Measurements from ENCODE around the gene FHL1.
A peak's percentile ranks its signal among the peaks of the same experiment; 100 is the strongest.

Gene FHL1

DNA sequence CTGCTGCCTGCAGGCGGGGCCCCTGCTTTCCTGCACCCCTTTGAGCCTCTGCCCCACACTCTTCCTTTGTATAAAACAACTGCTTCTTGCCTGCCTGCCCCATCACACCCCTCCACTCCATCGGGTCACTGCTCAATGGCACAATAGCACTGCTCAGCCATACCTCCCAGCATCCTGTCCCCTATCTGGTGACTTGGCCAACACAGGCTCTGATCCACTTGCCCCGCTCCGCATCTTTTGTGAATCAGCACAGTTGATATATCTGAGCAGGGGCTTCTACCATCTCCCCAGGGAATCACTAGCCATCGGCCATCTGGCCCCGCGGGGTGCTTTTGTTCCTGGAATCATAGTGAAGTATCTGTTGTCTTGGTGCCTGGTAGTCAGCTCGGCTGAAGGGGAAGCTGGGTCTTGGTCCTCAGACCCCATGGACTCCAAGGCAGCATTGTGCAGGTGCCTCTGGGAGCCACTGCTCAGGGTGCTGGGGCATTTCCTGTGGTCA, 58.6 kb downstream of the FHL1 start:
- Mint-ChIP-seq H3K9me3 (no peaks in the 10 kb centered on the region), H3K27ac (peak overlapping the region; percentile 21), H3K36me3 (peaks cover 6% of the 10 kb centered on the region), H3K4me1 (peaks cover 13% of the 10 kb centered on the region), H3K4me3 (no peak overlapping the region)
- ATAC-seq (no peak), DNase-seq (ENCODE audit: low spot score in 2 of 2) (no peak)

DNA sequence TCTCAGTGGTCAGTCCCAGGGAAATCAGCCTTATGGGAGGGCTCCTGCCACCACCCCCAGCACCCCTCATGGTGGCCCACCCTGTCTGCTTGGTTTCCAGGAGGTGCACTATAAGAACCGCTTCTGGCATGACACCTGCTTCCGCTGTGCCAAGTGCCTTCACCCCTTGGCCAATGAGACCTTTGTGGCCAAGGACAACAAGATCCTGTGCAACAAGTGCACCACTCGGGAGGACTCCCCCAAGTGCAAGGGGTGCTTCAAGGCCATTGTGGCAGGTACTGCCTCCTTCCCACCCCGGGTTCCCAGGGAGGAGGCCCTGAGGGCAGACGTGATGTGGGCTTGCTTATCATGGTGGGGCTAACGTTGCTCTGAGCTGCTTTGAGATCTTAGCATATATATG, 59.6 kb downstream of the FHL1 start:
- Mint-ChIP-seq H3K36me3 (peaks cover 6% of the 10 kb centered on the region), H3K9me3 (no peaks in the 10 kb centered on the region), H3K27ac (no peak overlapping the region), H3K4me3 (no peak overlapping the region), H3K4me1 (peaks cover 13% of the 10 kb centered on the region)
- DNase-seq (ENCODE audit: low spot score in 2 of 2) (no peak), ATAC-seq (no peak)

DNA sequence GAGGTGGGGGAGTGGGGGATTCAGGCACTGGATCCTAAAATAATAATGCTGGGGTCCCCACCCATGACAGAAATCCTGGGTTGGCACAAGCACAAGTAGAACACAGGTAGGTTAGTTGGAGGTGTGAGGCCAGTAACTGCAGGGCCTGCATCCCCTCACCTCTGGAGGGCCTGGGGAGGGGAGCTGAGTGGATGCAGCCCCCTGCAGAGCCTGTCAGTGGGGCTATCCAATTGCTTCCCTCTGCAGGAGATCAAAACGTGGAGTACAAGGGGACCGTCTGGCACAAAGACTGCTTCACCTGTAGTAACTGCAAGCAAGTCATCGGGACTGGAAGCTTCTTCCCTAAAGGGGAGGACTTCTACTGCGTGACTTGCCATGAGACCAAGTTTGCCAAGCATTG, 60.2 kb downstream of the FHL1 start:
- DNase-seq (ENCODE audit: low spot score in 2 of 2) (no peak), ATAC-seq (no peak)
- H3K4me3 Mint-ChIP-seq = no peak overlapping the region
- no peak overlapping the region for H3K27ac Mint-ChIP-seq
- peaks cover 13% of the 10 kb centered on the region for H3K4me1 Mint-ChIP-seq
- no peaks in the 10 kb centered on the region for H3K9me3 Mint-ChIP-seq
- H3K36me3 Mint-ChIP-seq = peaks cover 6% of the 10 kb centered on the region

DNA sequence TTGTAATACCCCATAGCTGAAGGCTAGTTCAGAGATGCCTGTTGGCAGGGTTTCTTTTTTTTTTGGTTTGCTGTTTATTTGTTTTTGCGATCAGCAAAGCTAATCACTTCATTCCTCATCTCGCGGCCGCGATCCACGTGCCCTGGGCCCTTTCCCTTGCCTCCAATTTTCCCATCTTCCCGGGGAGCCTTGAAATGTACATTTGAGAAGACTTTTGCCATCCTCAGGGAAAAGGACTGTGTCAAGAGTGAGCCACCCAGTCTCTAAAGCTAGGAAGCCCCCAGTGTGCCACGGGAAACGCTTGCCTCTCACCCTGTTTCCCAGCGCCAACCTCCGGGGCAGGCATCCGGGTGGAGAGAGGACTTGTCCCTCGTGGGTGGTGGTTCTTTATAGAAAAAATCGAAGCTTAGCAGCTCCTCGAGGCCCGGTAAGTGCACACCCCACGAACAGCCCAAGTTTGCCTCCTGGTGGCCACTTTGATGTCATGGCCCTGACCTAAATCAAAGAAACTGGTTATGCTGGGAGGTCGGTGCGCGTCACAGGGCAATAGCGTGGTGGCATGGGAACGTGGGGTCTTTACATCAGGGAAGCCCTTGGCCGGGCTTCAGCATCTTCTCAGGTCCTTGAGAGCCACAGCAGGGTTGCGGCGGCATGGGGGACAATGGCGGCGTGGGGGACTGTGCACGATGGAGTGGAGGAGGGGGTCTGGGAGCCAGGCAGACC, 61.8 kb downstream of the FHL1 start:
- Mint-ChIP-seq H3K9me3 (no peaks in the 10 kb centered on the region), H3K27ac (no peak overlapping the region), H3K36me3 (peaks cover 6% of the 10 kb centered on the region), H3K4me1 (peaks cover 9% of the 10 kb centered on the region), H3K4me3 (no peak overlapping the region)
- ATAC-seq (peak; percentile 37), DNase-seq (ENCODE audit: low spot score in 2 of 2) (no peak)

DNA sequence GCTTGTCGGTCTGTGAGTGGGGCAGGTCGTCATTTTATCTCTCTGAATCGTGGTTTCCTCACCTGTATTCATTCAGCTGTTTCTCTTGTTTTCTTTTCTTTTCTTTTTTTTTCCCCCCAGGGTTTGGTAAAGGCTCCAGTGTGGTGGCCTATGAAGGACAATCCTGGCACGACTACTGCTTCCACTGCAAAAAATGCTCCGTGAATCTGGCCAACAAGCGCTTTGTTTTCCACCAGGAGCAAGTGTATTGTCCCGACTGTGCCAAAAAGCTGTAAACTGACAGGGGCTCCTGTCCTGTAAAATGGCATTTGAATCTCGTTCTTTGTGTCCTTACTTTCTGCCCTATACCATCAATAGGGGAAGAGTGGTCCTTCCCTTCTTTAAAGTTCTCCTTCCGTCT, 62.4 kb downstream of the FHL1 start:
- no peak for DNase-seq (ENCODE audit: low spot score in 2 of 2)
- ATAC-seq = no peak

DNA sequence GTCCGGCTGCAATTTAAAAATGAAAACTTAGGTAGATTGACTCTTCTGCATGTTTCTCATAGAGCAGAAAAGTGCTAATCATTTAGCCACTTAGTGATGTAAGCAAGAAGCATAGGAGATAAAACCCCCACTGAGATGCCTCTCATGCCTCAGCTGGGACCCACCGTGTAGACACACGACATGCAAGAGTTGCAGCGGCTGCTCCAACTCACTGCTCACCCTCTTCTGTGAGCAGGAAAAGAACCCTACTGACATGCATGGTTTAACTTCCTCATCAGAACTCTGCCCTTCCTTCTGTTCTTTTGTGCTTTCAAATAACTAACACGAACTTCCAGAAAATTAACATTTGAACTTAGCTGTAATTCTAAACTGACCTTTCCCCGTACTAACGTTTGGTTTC, 62.9 kb downstream of the FHL1 start:
- no peaks in the 10 kb centered on the region for H3K4me1 Mint-ChIP-seq
- peaks cover 6% of the 10 kb centered on the region for H3K36me3 Mint-ChIP-seq

More for the DNA sequence above, 62.4 kb downstream of the FHL1 start:
- Mint-ChIP-seq H3K4me1 (peaks cover 4% of the 10 kb centered on the region), H3K4me3 (no peak overlapping the region), H3K9me3 (no peaks in the 10 kb centered on the region), H3K36me3 (peaks cover 6% of the 10 kb centered on the region), H3K27ac (no peak overlapping the region)

DNA sequence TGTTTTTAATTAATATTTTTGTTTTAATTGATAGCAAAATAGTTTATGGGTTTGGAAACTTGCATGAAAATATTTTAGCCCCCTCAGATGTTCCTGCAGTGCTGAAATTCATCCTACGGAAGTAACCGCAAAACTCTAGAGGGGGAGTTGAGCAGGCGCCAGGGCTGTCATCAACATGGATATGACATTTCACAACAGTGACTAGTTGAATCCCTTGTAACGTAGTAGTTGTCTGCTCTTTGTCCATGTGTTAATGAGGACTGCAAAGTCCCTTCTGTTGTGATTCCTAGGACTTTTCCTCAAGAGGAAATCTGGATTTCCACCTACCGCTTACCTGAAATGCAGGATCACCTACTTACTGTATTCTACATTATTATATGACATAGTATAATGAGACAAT, 63.5 kb downstream of the FHL1 start:
- Mint-ChIP-seq H3K4me3 (no peak overlapping the region), H3K27ac (no peak overlapping the region)

More for the DNA sequence above, 62.9 kb downstream of the FHL1 start:
- ATAC-seq (no peak), DNase-seq (ENCODE audit: low spot score in 2 of 2) (no peak)
- Mint-ChIP-seq H3K9me3 (no peaks in the 10 kb centered on the region), H3K27ac (no peak overlapping the region), H3K4me3 (no peak overlapping the region)

DNA sequence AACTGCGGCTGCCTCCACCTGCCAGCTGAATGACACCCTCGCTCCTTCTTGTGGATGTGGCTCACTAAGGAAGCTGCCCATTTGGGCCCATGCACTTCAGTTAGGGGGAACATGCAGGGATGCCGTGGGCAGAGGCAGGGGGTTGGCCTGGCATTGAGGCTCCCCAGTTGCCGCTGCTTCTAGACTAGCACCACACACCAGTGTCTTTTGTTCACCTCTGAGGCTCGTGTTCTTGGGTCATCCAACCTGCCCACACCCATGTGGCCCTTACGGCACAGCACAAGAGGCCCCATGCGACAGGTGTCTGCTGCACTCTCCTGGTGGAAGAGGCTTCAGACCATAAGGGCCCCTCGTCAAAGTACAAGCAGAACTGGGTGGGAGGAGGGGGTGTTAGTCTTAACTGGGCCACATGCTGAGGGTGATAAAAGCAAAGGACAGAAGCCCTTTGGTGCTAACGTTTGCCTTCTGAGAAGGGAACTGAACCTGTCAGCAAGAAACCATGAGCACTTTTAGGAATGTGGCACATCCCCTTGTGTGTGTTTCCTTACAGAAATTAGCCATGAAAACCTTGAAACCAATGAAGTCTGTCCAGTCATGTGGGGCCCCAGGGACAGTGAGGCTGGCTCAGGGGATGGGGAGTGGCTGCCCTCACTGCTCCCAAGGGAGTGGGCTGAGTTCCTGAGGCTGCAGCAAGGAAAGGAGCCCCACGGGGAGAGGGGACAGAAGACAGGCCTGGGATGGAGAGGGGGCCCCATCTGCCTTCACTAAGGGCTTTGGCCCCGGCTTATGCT, 64.6 kb downstream of the FHL1 start:
- DNase-seq (ENCODE audit: low spot score in 2 of 2) (no peak), ATAC-seq (no peak)
- H3K27ac Mint-ChIP-seq = no peak overlapping the region
- H3K9me3 Mint-ChIP-seq = no peaks in the 10 kb centered on the region
- H3K36me3 Mint-ChIP-seq = peaks cover 16% of the 10 kb centered on the region
- no peaks in the 10 kb centered on the region for H3K4me1 Mint-ChIP-seq
- no peak overlapping the region for H3K4me3 Mint-ChIP-seq

More for the DNA sequence above, 63.5 kb downstream of the FHL1 start:
- Mint-ChIP-seq H3K4me1 (no peaks in the 10 kb centered on the region), H3K9me3 (no peaks in the 10 kb centered on the region), H3K36me3 (peaks cover 10% of the 10 kb centered on the region)
- ATAC-seq (no peak), DNase-seq (ENCODE audit: low spot score in 2 of 2) (no peak)

DNA sequence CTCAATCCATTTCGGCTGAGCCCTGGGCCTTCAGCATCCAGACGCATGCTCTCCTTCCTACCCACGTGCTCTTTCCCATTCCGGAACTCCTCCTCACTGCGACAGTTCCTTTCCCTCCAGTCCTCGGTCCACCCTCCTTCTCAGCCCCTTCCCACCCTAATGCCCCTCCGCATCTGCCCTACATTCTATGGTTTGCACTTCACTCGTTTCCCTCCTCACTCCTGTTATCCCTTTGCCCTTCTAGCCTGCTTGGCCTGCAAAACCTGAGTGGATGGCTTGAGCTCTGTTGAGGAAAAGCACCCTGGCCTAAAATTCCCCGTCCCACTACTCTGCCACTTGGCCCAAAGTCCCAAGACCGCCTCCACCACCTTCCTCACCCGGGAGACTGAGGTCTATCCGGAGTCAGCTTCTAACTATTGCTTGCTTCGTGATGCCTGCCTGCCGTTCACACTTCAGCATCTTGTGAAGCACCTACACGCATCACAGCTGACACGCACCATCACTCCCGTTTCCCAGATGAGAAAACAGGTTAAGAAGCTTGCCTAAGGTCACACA, 65.3 kb downstream of the FHL1 start:
- Mint-ChIP-seq H3K4me3 (no peak overlapping the region), H3K4me1 (no peaks in the 10 kb centered on the region), H3K27ac (no peak overlapping the region), H3K9me3 (no peaks in the 10 kb centered on the region), H3K36me3 (peaks cover 18% of the 10 kb centered on the region)
- DNase-seq (ENCODE audit: low spot score in 2 of 2) = no peak
- no peak for ATAC-seq

DNA sequence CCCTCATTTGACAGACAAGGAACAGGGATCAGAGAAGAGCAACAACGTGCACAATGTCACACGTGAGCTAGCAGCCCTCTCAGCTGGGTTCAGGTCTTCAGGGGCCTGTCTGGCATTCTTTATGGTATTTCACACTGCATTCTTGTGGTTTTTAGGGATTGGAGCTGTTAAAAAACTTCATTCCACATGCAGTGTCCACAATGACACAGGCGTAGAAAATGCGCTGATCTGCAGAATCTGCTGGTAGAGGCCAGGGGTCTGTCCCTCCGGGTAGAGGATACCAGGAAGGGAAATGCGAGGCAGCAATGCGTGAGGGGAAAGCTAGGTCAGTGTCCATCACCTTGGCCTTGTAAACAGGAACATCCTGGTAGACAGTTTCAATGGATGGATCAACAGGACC, 67.2 kb downstream of the FHL1 start:
- Mint-ChIP-seq H3K36me3 (peaks cover 33% of the 10 kb centered on the region), H3K27ac (no peak overlapping the region), H3K4me3 (no peak overlapping the region), H3K4me1 (no peaks in the 10 kb centered on the region), H3K9me3 (no peaks in the 10 kb centered on the region)
- DNase-seq (ENCODE audit: low spot score in 2 of 2) (no peak), ATAC-seq (no peak)

DNA sequence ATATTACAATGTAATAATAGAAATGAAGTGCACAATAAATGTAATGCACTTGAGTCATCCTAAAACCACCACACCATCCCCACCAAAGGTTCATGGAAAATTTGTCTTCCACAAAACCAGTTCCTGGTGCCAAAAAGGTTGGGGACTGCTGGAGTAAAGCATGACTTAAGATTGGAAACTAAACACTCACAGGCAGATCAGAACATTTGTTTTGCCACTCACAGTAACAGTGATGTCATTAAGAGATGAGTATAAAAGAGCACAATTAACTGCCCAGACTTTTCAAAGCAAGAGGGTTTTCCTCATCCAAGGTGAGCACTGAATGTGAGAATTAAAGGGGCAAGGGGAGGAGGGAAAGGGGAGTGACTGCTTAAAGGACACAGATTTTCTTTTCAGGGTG, 68.2 kb downstream of the FHL1 start:
- no peaks in the 10 kb centered on the region for H3K4me1 Mint-ChIP-seq
- H3K9me3 Mint-ChIP-seq = no peaks in the 10 kb centered on the region
- ATAC-seq (no peak), DNase-seq (ENCODE audit: low spot score in 2 of 2) (no peak)
- H3K27ac Mint-ChIP-seq = no peak overlapping the region
- H3K36me3 Mint-ChIP-seq = peaks cover 42% of the 10 kb centered on the region
- H3K4me3 Mint-ChIP-seq = no peak overlapping the region

DNA sequence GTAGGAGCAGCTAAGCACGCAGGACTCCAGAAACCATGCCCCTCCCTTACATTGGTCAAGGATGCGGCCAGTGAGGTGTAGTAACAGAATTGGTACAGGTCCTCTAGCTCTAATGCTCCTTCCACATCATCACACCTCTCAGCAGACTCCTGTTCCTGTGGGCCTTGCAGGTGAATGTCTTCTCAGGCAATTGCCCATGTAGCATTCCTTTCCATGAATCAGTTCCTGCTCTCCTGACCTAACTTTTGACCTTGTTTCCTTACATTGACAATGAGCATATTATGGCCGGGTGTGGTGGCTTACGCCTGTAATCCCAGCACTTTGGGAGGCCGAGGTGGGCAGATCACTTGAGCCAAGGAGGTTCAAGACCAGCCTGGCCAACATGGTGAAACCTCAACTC, 72.6 kb downstream of the FHL1 start:
- Mint-ChIP-seq H3K9me3 (no peaks in the 10 kb centered on the region), H3K27ac (no peak overlapping the region), H3K4me3 (no peak overlapping the region), H3K36me3 (peaks cover 81% of the 10 kb centered on the region), H3K4me1 (no peaks in the 10 kb centered on the region)
- ATAC-seq = no peak
- DNase-seq (ENCODE audit: low spot score in 2 of 2) = no peak

DNA sequence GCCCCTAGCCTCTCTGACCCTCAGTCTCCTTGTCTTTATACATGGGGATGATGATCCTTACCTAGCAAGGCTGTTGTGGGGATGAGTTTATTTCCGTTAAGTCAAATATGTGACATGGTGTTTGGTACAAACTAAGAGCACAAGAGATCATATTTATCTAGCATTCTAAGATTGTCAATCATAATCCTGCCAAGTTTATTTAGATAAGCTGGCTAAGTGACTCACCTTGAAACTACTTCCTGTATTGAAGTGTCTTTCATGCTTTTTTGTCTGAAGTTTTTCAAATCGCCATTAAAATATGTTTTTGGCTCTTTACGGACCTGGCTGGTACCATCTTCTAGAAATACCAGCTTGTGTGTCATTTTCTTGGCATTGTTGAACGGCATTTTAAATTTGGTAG, 73.2 kb downstream of the FHL1 start:
- Mint-ChIP-seq H3K4me1 (no peaks in the 10 kb centered on the region), H3K36me3 (peaks cover 86% of the 10 kb centered on the region), H3K4me3 (no peak overlapping the region), H3K27ac (no peak overlapping the region), H3K9me3 (no peaks in the 10 kb centered on the region)
- ATAC-seq (no peak), DNase-seq (ENCODE audit: low spot score in 2 of 2) (no peak)

DNA sequence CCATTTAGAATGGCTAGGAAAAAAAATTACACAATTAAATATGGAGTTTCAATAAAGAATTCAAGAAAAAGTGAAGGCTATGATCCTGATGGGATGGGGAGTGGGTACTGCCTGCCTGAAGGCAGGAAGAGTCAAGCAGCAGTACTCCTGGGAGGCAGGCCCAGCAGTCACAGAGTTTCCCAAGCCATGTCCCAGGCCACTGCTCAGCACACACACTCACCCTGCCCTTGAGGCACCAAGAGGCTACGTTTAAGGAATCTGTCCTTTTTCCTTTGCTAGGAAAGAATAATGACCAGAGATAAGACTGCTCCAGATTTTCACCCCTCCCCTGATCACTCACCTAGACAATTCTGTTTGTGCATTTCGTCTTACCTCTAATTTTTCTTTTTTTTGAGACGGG, 73.6 kb downstream of the FHL1 start:
- H3K4me3 Mint-ChIP-seq = no peak overlapping the region
- H3K27ac Mint-ChIP-seq = no peak overlapping the region
- DNase-seq (ENCODE audit: low spot score in 2 of 2) = no peak
- no peaks in the 10 kb centered on the region for H3K4me1 Mint-ChIP-seq
- H3K9me3 Mint-ChIP-seq = no peaks in the 10 kb centered on the region
- H3K36me3 Mint-ChIP-seq = peaks cover 86% of the 10 kb centered on the region
- no peak for ATAC-seq

DNA sequence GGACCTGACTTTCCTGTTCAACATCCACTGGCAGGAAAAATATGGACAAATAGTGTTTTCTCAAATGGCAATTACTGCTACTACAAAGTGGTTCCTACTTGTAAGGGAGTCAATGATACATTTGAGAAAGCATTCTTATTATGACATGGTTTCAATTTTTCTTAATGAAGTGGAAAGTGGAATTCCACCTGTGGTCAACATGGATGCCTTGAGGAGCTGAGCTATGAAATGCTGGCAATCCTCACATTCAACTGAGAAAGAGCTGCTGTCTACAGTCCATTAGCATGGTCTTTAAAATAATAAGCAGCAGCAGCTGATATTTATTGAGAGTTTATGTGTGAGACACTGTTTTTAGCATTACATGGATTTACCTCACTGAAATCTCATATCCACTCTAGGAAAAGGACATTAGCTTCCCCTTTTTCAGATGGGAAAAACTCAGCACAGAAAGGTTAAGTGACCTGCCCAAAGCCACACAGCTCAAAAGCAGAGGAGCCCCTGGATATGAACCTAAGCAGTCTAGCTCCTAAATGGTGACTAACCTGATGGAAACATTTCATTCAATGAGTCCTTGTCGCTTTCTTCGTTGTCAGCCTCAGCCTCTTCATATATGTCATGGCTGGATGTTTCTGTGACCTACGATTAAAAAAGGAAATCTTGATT, 74.6 kb downstream of the FHL1 start:
- H3K36me3 Mint-ChIP-seq = peaks cover 92% of the 10 kb centered on the region
- no peaks in the 10 kb centered on the region for H3K4me1 Mint-ChIP-seq
- no peaks in the 10 kb centered on the region for H3K9me3 Mint-ChIP-seq
- H3K27ac Mint-ChIP-seq = no peak overlapping the region
- DNase-seq (ENCODE audit: low spot score in 2 of 2) (no peak), ATAC-seq (no peak)
- no peak overlapping the region for H3K4me3 Mint-ChIP-seq
